ENCODE measurements around the gene NSD1. TPM values are rescaled to one million over a fixed set of nuclear protein-coding genes. Genes with fewer than 3 reads are reported as not detected.
"Not testable (repeated sequence)": the region's sequence is repeated elsewhere in the genome, so short reads cannot be mapped to it uniquely, and the experiment has no call there.

The NSD1 gene
- total RNA-seq, 4 donors from 2014 or later = 25.4 to 32.7 (median 29.0) TPM

- Histone ChIP-seq H3K36me3 (peaks cover 0 to 45% of the 10 kb centered on the region in 2 donors), H3K4me1 (no peaks in the 10 kb centered on the region), H3K4me3 (no peak overlapping the region), H3K9me3 (no peaks in the 10 kb centered on the region), H3K27me3 (no peaks in the 10 kb centered on the region), H3K27ac (no peak overlapping the region)
- ATAC-seq = no peak
- in situ Hi-C loops (cut with MboI; ENCODE audit: low sequenced_read_pairs in 4 of 4) (no loop called here), intact Hi-C loops (cut with DNase I; ENCODE audit: low total_unique reads) (no loop called here)
- TF ChIP-seq CTCF (IDR thresholded peaks at IDR 0.05 in 4 of 5, conservative IDR thresholded peaks at IDR 0.05 in 1 of 5) = no peak
- TF ChIP-seq POLR2A (IDR thresholded peaks at IDR 0.05) = no peak
- DNase-seq = no peak
Observed at GRCh38 chr5:177339107-177339638, 205.6 kb downstream of the NSD1 start.

GRCh38 chr5:177343000-177343399, 209.4 kb downstream of the NSD1 start:
- H3K27me3 ChIP-seq; DNase-seq; H3K4me3 ChIP-seq; intact Hi-C loops (cut with DNase I; ENCODE audit: low total_unique reads); H3K27ac ChIP-seq; in situ Hi-C loops (cut with MboI; ENCODE audit: low sequenced_read_pairs in 4 of 4); ATAC-seq; H3K4me1 ChIP-seq; H3K36me3 ChIP-seq; H3K9me3 ChIP-seq: not testable (repeated sequence)

- intact Hi-C loops (cut with DNase I; ENCODE audit: low total_unique reads) = no loop called here
- Histone ChIP-seq H3K4me3 (no peak overlapping the region), H3K27ac (no peak overlapping the region), H3K9me3 (no peaks in the 10 kb centered on the region), H3K36me3 (peaks cover 0 to 5% of the 10 kb centered on the region in 2 donors), H3K4me1 (peaks cover 5 to 9% of the 10 kb centered on the region in 2 donors), H3K27me3 (no peaks in the 10 kb centered on the region)
- in situ Hi-C loops (cut with MboI; ENCODE audit: low sequenced_read_pairs in 4 of 4) = no loop called here
- ATAC-seq (no peak), DNase-seq (no peak)
- TF ChIP-seq POLR2A (IDR thresholded peaks at IDR 0.05) (no peak), CTCF (IDR thresholded peaks at IDR 0.05 in 4 of 5, conservative IDR thresholded peaks at IDR 0.05 in 1 of 5) (no peak)
Observed at GRCh38 chr5:177343777-177344176, 210.2 kb downstream of the NSD1 start.

GRCh38 chr5:177344891-177345290, 211.3 kb downstream of the NSD1 start:
- intact Hi-C loops (cut with DNase I; ENCODE audit: low total_unique reads) = no loop called here
- ATAC-seq = no peak

GRCh38 chr5:177346820-177347219, 213.2 kb downstream of the NSD1 start:
- no peaks in the 10 kb centered on the region for H3K27me3 ChIP-seq
- peaks cover 23 to 31% of the 10 kb centered on the region in 2 donors for H3K4me1 ChIP-seq
- H3K4me3 ChIP-seq = no peak overlapping the region
- no peak for ATAC-seq
- no peak for DNase-seq
- no peak for TF ChIP-seq CTCF (IDR thresholded peaks at IDR 0.05 in 4 of 5, conservative IDR thresholded peaks at IDR 0.05 in 1 of 5)
- no peak for TF ChIP-seq POLR2A (IDR thresholded peaks at IDR 0.05)
- peaks cover 0 to 9% of the 10 kb centered on the region in 2 donors for H3K36me3 ChIP-seq
- in situ Hi-C loops (cut with MboI; ENCODE audit: low sequenced_read_pairs in 4 of 4) = no loop called here
- H3K27ac ChIP-seq = no peak overlapping the region
- H3K9me3 ChIP-seq = no peaks in the 10 kb centered on the region
- intact Hi-C loops (cut with DNase I; ENCODE audit: low total_unique reads) = no loop called here

More at GRCh38 chr5:177344891-177345290, 211.3 kb downstream of the NSD1 start:
- no peak overlapping the region for H3K4me3 ChIP-seq
- peaks cover 12 to 20% of the 10 kb centered on the region in 2 donors for H3K4me1 ChIP-seq
- peaks cover 0 to 10% of the 10 kb centered on the region in 2 donors for H3K36me3 ChIP-seq
- TF ChIP-seq POLR2A (IDR thresholded peaks at IDR 0.05) (no peak), CTCF (IDR thresholded peaks at IDR 0.05 in 4 of 5, conservative IDR thresholded peaks at IDR 0.05 in 1 of 5) (no peak)
- DNase-seq = no peak
- in situ Hi-C loops (cut with MboI; ENCODE audit: low sequenced_read_pairs in 4 of 4) = no loop called here
- H3K9me3 ChIP-seq = no peaks in the 10 kb centered on the region
- no peak overlapping the region for H3K27ac ChIP-seq
- H3K27me3 ChIP-seq = no peaks in the 10 kb centered on the region

Data from gastrocnemius medialis (tissue), 4 donors.